ENCODE data around the gene CAMSAP1.

Gene CAMSAP1

GRCh38 chr9:135788576-135789300 lies 118.6 kb downstream of the CAMSAP1 start:
- Histone ChIP-seq H3K9me3 (ENCODE audit: control insufficient read depth in 5 of 5, low read length in 5 of 5) (no peaks in the 10 kb centered on the region), H3K4me3 (ENCODE audit: low read depth in 1 of 5, low read length in 5 of 5) (no peak overlapping the region), H3K27me3 (ENCODE audit: control insufficient read depth in 5 of 5, insufficient read depth in 4 of 5, low read length in 5 of 5) (peaks cover 15 to 36% (median 31%) of the 10 kb centered on the region in 5 donors), H3K27ac (ENCODE audit: low read depth, low read length) (no peak overlapping the region), H3K9ac (ENCODE audit: low read length in 5 of 5) (no peak overlapping the region), H3K4me1 (ENCODE audit: control insufficient read depth in 5 of 5, insufficient read depth in 5 of 5, low read length in 5 of 5) (no peaks in the 10 kb centered on the region), H3K36me3 (ENCODE audit: control insufficient read depth in 5 of 5, insufficient read depth in 5 of 5, low read length in 5 of 5) (no peaks in the 10 kb centered on the region)

- Histone ChIP-seq H3K9me3 (ENCODE audit: control insufficient read depth in 5 of 5, low read length in 5 of 5) (no peaks in the 10 kb centered on the region), H3K4me1 (ENCODE audit: control insufficient read depth in 5 of 5, insufficient read depth in 5 of 5, low read length in 5 of 5) (no peaks in the 10 kb centered on the region), H3K9ac (ENCODE audit: low read length in 5 of 5) (no peak overlapping the region), H3K4me3 (ENCODE audit: low read depth in 1 of 5, low read length in 5 of 5) (no peak overlapping the region), H3K36me3 (ENCODE audit: control insufficient read depth in 5 of 5, insufficient read depth in 5 of 5, low read length in 5 of 5) (no peaks in the 10 kb centered on the region), H3K27ac (ENCODE audit: low read depth, low read length) (no peak overlapping the region), H3K27me3 (ENCODE audit: control insufficient read depth in 5 of 5, insufficient read depth in 4 of 5, low read length in 5 of 5) (peaks cover 15 to 37% (median 27%) of the 10 kb centered on the region in 5 donors)
Observed at GRCh38 chr9:135787776-135788575, 119.4 kb downstream of the CAMSAP1 start.

GRCh38 chr9:135787317-135787716 lies 120.0 kb downstream of the CAMSAP1 start:
- Histone ChIP-seq H3K4me3 (ENCODE audit: low read depth in 1 of 5, low read length in 5 of 5) (no peak overlapping the region), H3K4me1 (ENCODE audit: control insufficient read depth in 5 of 5, insufficient read depth in 5 of 5, low read length in 5 of 5) (no peaks in the 10 kb centered on the region), H3K36me3 (ENCODE audit: control insufficient read depth in 5 of 5, insufficient read depth in 5 of 5, low read length in 5 of 5) (no peaks in the 10 kb centered on the region), H3K9me3 (ENCODE audit: control insufficient read depth in 5 of 5, low read length in 5 of 5) (no peaks in the 10 kb centered on the region), H3K27me3 (ENCODE audit: control insufficient read depth in 5 of 5, insufficient read depth in 4 of 5, low read length in 5 of 5) (peaks cover 17 to 41% (median 29%) of the 10 kb centered on the region in 5 donors), H3K9ac (ENCODE audit: low read length in 5 of 5) (no peak overlapping the region), H3K27ac (ENCODE audit: low read depth, low read length) (no peak overlapping the region)

DNA sequence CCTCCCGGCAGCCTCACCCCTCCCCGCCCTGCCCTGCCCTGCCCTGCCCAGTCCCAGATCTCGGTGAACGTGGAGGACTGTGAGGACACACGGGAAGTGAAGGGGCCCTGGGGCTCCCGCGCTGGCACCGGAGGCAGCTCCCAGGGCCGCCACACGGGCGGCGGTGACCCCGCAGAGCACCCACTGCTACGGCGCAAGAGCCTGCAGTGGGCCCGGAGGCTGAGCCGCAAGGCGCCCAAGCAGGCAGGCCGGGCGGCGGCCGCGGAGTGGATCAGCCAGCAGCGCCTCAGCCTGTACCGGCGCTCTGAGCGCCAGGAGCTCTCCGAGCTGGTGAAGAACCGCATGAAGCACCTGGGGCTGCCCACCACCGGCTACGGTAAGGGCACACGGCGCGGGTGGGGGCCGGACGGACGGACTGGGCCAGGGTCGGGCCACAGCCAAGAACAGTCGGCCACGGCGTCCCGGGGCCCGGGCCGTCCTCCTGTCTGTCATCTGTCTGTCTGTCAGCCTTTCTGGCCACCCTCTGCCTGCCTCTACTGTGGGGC lies 121.1 kb downstream of the CAMSAP1 start:
- Histone ChIP-seq H3K4me3 (ENCODE audit: low read depth in 1 of 5, low read length in 5 of 5) (no peak overlapping the region), H3K27me3 (ENCODE audit: control insufficient read depth in 5 of 5, insufficient read depth in 4 of 5, low read length in 5 of 5) (peaks cover 14 to 40% (median 23%) of the 10 kb centered on the region in 5 donors), H3K36me3 (ENCODE audit: control insufficient read depth in 5 of 5, insufficient read depth in 5 of 5, low read length in 5 of 5) (no peaks in the 10 kb centered on the region), H3K9ac (ENCODE audit: low read length in 5 of 5) (no peak overlapping the region), H3K4me1 (ENCODE audit: control insufficient read depth in 5 of 5, insufficient read depth in 5 of 5, low read length in 5 of 5) (no peaks in the 10 kb centered on the region), H3K9me3 (ENCODE audit: control insufficient read depth in 5 of 5, low read length in 5 of 5) (no peaks in the 10 kb centered on the region), H3K27ac (ENCODE audit: low read depth, low read length) (no peak overlapping the region)

DNA sequence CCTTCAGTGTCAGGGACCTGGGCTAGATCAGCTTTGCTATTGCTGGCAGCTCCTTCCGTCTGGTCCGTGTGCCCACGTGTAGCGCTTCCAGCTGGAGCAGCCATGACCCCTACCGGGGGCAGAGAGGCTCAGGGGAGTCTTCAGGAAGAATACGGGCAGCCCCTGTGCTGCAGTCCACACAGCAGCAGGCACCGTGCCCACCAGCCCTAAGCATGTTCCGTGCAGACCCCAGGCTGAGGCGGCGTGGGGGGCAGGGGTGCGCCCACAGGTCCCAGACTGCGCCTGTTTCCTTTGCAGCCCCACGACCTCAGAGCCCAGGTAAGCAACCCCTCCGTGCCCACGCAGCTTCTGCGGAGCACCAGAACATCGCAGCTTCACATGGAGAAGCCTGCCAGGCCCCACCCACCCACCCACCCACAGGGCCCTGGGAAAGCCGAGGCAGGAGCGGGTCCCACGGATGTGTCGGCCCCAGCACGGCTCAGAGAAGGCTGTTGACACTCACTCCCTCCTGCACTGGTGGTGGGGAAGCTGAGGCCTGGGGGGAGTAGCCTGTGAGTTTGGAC lies 122.3 kb downstream of the CAMSAP1 start:
- peaks cover 6 to 37% (median 25%) of the 10 kb centered on the region in 5 donors for H3K27me3 ChIP-seq (ENCODE audit: control insufficient read depth in 5 of 5, insufficient read depth in 4 of 5, low read length in 5 of 5)
- no peak overlapping the region for H3K4me3 ChIP-seq (ENCODE audit: low read depth in 1 of 5, low read length in 5 of 5)
- H3K9ac ChIP-seq (ENCODE audit: low read length in 5 of 5) = no peak overlapping the region
- H3K4me1 ChIP-seq (ENCODE audit: control insufficient read depth in 5 of 5, insufficient read depth in 5 of 5, low read length in 5 of 5) = no peaks in the 10 kb centered on the region
- no peaks in the 10 kb centered on the region for H3K36me3 ChIP-seq (ENCODE audit: control insufficient read depth in 5 of 5, insufficient read depth in 5 of 5, low read length in 5 of 5)
- no peak overlapping the region for H3K27ac ChIP-seq (ENCODE audit: low read depth, low read length)
- no peaks in the 10 kb centered on the region for H3K9me3 ChIP-seq (ENCODE audit: control insufficient read depth in 5 of 5, low read length in 5 of 5)

GRCh38 chr9:135783540-135784245 lies 123.7 kb downstream of the CAMSAP1 start:
- peaks cover 13 to 41% (median 24%) of the 10 kb centered on the region in 5 donors for H3K27me3 ChIP-seq (ENCODE audit: control insufficient read depth in 5 of 5, insufficient read depth in 4 of 5, low read length in 5 of 5)
- H3K4me1 ChIP-seq (ENCODE audit: control insufficient read depth in 5 of 5, insufficient read depth in 5 of 5, low read length in 5 of 5) = no peaks in the 10 kb centered on the region
- H3K36me3 ChIP-seq (ENCODE audit: control insufficient read depth in 5 of 5, insufficient read depth in 5 of 5, low read length in 5 of 5) = no peaks in the 10 kb centered on the region
- no peak overlapping the region for H3K27ac ChIP-seq (ENCODE audit: low read depth, low read length)
- H3K9ac ChIP-seq (ENCODE audit: low read length in 5 of 5) = no peak overlapping the region
- H3K9me3 ChIP-seq (ENCODE audit: control insufficient read depth in 5 of 5, low read length in 5 of 5) = no peaks in the 10 kb centered on the region
- no peak overlapping the region for H3K4me3 ChIP-seq (ENCODE audit: low read depth in 1 of 5, low read length in 5 of 5)

DNA sequence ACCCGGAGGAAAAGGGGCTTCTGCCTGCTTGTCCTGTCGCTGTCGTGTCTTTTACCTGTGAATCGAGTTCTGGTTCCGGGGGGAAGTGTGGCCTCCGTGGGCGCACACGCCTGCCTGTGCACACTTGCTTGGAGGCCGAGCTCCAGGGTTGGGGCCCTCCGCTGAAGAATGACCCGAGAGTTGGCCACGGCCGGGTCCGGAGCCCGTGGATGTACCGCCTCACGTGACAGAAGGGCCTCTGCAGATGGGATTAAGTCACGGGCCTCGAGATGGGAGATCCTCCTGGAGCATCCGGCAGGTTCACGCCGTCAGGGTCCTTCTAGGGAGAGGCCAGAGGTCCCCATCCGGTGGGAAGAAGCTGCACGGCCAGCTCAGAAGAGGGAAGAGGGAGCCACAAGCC lies 124.4 kb downstream of the CAMSAP1 start:
- Histone ChIP-seq H3K9me3 (ENCODE audit: control insufficient read depth in 5 of 5, low read length in 5 of 5) (no peaks in the 10 kb centered on the region), H3K4me1 (ENCODE audit: control insufficient read depth in 5 of 5, insufficient read depth in 5 of 5, low read length in 5 of 5) (no peaks in the 10 kb centered on the region), H3K36me3 (ENCODE audit: control insufficient read depth in 5 of 5, insufficient read depth in 5 of 5, low read length in 5 of 5) (no peaks in the 10 kb centered on the region), H3K27me3 (ENCODE audit: control insufficient read depth in 5 of 5, insufficient read depth in 4 of 5, low read length in 5 of 5) (peaks cover 12 to 33% (median 20%) of the 10 kb centered on the region in 5 donors), H3K27ac (ENCODE audit: low read depth, low read length) (no peak overlapping the region), H3K9ac (ENCODE audit: low read length in 5 of 5) (no peak overlapping the region), H3K4me3 (ENCODE audit: low read depth in 1 of 5, low read length in 5 of 5) (no peak overlapping the region)

DNA sequence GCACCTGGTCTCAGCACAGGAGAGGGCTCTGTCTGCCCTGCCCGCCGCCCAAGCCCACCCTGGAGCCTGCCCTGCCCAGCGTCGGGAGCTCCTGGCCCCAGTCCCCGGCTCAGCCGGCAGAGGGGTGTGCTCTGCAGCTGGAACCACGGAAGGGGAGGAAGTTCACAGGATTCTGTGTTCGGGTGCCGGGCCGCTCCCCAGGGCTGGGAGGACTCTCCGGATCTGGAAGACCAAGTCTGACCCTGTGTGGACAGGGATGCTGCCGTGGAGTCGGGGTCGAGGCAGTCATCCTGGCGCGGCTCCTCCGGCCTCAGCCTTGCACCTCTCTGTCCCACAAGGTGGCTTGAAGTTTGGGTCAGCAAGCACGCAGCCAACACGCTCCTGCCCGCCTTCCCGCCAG lies 126.7 kb downstream of the CAMSAP1 start:
- Histone ChIP-seq H3K27ac (ENCODE audit: low read depth, low read length) (no peak overlapping the region), H3K9me3 (ENCODE audit: control insufficient read depth in 5 of 5, low read length in 5 of 5) (no peaks in the 10 kb centered on the region), H3K27me3 (ENCODE audit: control insufficient read depth in 5 of 5, insufficient read depth in 4 of 5, low read length in 5 of 5) (peaks cover 6 to 21% (median 14%) of the 10 kb centered on the region in 5 donors), H3K9ac (ENCODE audit: low read length in 5 of 5) (no peak overlapping the region), H3K4me3 (ENCODE audit: low read depth in 1 of 5, low read length in 5 of 5) (no peak overlapping the region), H3K36me3 (ENCODE audit: control insufficient read depth in 5 of 5, insufficient read depth in 5 of 5, low read length in 5 of 5) (no peaks in the 10 kb centered on the region), H3K4me1 (ENCODE audit: control insufficient read depth in 5 of 5, insufficient read depth in 5 of 5, low read length in 5 of 5) (no peaks in the 10 kb centered on the region)

GRCh38 chr9:135780086-135780485 lies 127.3 kb downstream of the CAMSAP1 start:
- Histone ChIP-seq H3K36me3 (ENCODE audit: control insufficient read depth in 5 of 5, insufficient read depth in 5 of 5, low read length in 5 of 5) (no peaks in the 10 kb centered on the region), H3K27me3 (ENCODE audit: control insufficient read depth in 5 of 5, insufficient read depth in 4 of 5, low read length in 5 of 5) (peaks cover 6 to 22% (median 13%) of the 10 kb centered on the region in 5 donors), H3K27ac (ENCODE audit: low read depth, low read length) (no peak overlapping the region), H3K4me3 (ENCODE audit: low read depth in 1 of 5, low read length in 5 of 5) (no peak overlapping the region), H3K9ac (ENCODE audit: low read length in 5 of 5) (no peak overlapping the region), H3K9me3 (ENCODE audit: control insufficient read depth in 5 of 5, low read length in 5 of 5) (no peaks in the 10 kb centered on the region), H3K4me1 (ENCODE audit: control insufficient read depth in 5 of 5, insufficient read depth in 5 of 5, low read length in 5 of 5) (no peaks in the 10 kb centered on the region)
